Measurements from ENCODE around the gene KIAA1217.

Gene KIAA1217

GRCh38 chr10:24495666-24496460 lies 286.9 kb downstream of the KIAA1217 start:
- Histone ChIP-seq H3K79me2 (ENCODE audit: insufficient read depth, low read length) (no peaks in the 10 kb centered on the region), H3K27ac (ENCODE audit: low read length) (no peak overlapping the region), H3K4me3 (ENCODE audit: low read depth in 1 of 2, low read length in 2 of 2) (no peak overlapping the region), H3K9ac (ENCODE audit: low read depth, low read length) (no peak overlapping the region), H2AFZ (ENCODE audit: low read depth, low read length) (no peak overlapping the region), H3K36me3 (ENCODE audit: insufficient read depth, low read length) (no peaks in the 10 kb centered on the region), H4K20me1 (ENCODE audit: insufficient read depth, low read length) (no peaks in the 10 kb centered on the region), H3K27me3 (ENCODE audit: insufficient read depth, low read length, poor library complexity) (no peaks in the 10 kb centered on the region), H3K4me1 (ENCODE audit: insufficient read depth, low read length) (no peaks in the 10 kb centered on the region), H3K4me2 (ENCODE audit: insufficient read depth, low read length) (no peak overlapping the region), H3K9me3 (ENCODE audit: insufficient read depth, low read length, severe bottlenecking) (no peaks in the 10 kb centered on the region)
- no peak for ATAC-seq (ENCODE audit: insufficient read depth, low read depth)
- TF ChIP-seq CTCF (IDR thresholded peaks at IDR 0.05; ENCODE audit: borderline replicate concordance, extremely low read depth, low read length, poor library complexity, severe bottlenecking), result no peak
- TF ChIP-seq EZH2 (IDR thresholded peaks at IDR 0.05; ENCODE audit: borderline replicate concordance, low read depth, low read length, severe bottlenecking), result no peak
- DNase-seq, result no peak

GRCh38 chr10:24496906-24497305 lies 288.0 kb downstream of the KIAA1217 start:
- H3K4me1 ChIP-seq (ENCODE audit: insufficient read depth, low read length), result no peaks in the 10 kb centered on the region

DNA sequence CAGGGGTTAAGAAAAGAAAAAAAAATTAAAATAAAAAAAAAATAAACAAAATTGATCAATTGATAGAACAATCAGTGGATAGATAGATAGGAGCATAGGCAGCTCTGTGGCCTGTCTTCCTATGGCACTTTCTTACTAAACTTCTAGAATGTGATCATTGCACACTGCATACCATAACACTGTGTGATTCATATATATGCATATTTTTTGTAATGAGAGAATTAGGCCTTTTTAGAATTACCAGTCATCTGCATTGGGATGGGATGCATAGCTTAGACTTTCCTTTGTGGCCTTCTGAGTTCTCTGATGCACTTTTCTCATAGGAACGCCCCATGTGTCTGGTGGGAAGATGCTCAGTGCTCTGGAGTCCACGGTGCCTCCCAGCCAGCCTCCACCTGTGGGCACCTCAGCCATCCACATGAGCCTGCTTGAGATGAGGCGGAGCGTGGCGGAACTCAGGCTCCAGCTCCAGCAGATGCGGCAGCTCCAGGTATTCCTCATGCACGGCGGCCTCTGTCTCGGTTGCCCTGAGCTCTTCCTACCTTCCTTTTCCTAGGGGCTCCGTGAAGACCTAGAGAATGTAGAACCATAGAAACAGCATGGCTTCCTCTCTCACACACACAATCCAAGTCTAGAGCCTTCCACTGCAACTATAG lies 292.2 kb downstream of the KIAA1217 start:
- ATAC-seq (ENCODE audit: insufficient read depth, low read depth) (no peak), DNase-seq (no peak)
- Histone ChIP-seq H3K79me2 (ENCODE audit: insufficient read depth, low read length) (no peaks in the 10 kb centered on the region), H3K4me2 (ENCODE audit: insufficient read depth, low read length) (no peak overlapping the region), H3K27ac (ENCODE audit: low read length) (no peak overlapping the region), H3K9me3 (ENCODE audit: insufficient read depth, low read length, severe bottlenecking) (no peaks in the 10 kb centered on the region), H3K4me1 (ENCODE audit: insufficient read depth, low read length) (no peaks in the 10 kb centered on the region), H3K36me3 (ENCODE audit: insufficient read depth, low read length) (no peaks in the 10 kb centered on the region), H4K20me1 (ENCODE audit: insufficient read depth, low read length) (no peaks in the 10 kb centered on the region), H2AFZ (ENCODE audit: low read depth, low read length) (no peak overlapping the region), H3K9ac (ENCODE audit: low read depth, low read length) (no peak overlapping the region), H3K27me3 (ENCODE audit: insufficient read depth, low read length, poor library complexity) (no peaks in the 10 kb centered on the region), H3K4me3 (ENCODE audit: low read depth in 1 of 2, low read length in 2 of 2) (no peak overlapping the region)
- TF ChIP-seq CTCF (IDR thresholded peaks at IDR 0.05; ENCODE audit: borderline replicate concordance, extremely low read depth, low read length, poor library complexity, severe bottlenecking) (no peak), EZH2 (IDR thresholded peaks at IDR 0.05; ENCODE audit: borderline replicate concordance, low read depth, low read length, severe bottlenecking) (no peak)

More at GRCh38 chr10:24496906-24497305, 288.0 kb downstream of the KIAA1217 start:
- H3K4me2 ChIP-seq (ENCODE audit: insufficient read depth, low read length), result no peak overlapping the region
- no peaks in the 10 kb centered on the region for H3K27me3 ChIP-seq (ENCODE audit: insufficient read depth, low read length, poor library complexity)
- H4K20me1 ChIP-seq (ENCODE audit: insufficient read depth, low read length), result no peaks in the 10 kb centered on the region
- H3K36me3 ChIP-seq (ENCODE audit: insufficient read depth, low read length), result no peaks in the 10 kb centered on the region
- no peak overlapping the region for H3K9ac ChIP-seq (ENCODE audit: low read depth, low read length)
- H3K4me3 ChIP-seq (ENCODE audit: low read depth in 1 of 2, low read length in 2 of 2), result no peak overlapping the region
- no peaks in the 10 kb centered on the region for H3K9me3 ChIP-seq (ENCODE audit: insufficient read depth, low read length, severe bottlenecking)
- TF ChIP-seq EZH2 (IDR thresholded peaks at IDR 0.05; ENCODE audit: borderline replicate concordance, low read depth, low read length, severe bottlenecking) (no peak), CTCF (IDR thresholded peaks at IDR 0.05; ENCODE audit: borderline replicate concordance, extremely low read depth, low read length, poor library complexity, severe bottlenecking) (no peak)
- ATAC-seq (ENCODE audit: insufficient read depth, low read depth) (no peak), DNase-seq (no peak)
- H3K79me2 ChIP-seq (ENCODE audit: insufficient read depth, low read length), result no peaks in the 10 kb centered on the region
- no peak overlapping the region for H2AFZ ChIP-seq (ENCODE audit: low read depth, low read length)
- no peak overlapping the region for H3K27ac ChIP-seq (ENCODE audit: low read length)
